ENCODE measurements around the gene DPT. TPM values are rescaled to one million over a fixed set of nuclear protein-coding genes. Genes with fewer than 3 reads are reported as not detected.

DPT gene
- total and polyA plus RNA-seq, 2 of the 4 experiments (the other 2 are of a cell fraction) = not detected

DNA sequence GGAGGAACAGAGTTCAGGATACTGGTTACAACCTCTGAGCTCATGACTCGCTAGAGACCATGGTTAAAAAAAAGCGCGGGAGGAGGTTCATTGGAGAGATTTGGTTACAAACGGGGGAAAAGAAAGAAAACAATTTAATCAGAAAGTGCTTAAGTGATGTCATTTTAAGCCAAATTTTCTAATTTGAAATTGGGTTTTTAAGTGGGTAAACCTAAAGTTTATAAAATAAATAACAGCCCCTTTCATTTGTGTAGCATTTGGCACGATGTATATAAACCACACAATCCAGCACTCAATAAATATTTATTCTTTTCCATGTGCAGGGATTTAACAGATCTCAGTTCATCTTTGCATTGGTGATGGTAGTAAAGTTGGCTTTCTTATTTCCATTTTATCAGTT, 7.0 kb upstream of the DPT start:
- in situ Hi-C loops (cut with MboI; ENCODE audit: low sequenced_read_pairs) = no loop called here
- BruUV-seq (replicated peaks) = no TSS peak
- no CpG with 5 or more reads among the region's 5 CpGs for whole genome bisulfite sequencing, 2 experiments (ENCODE audit: extremely low coverage in 2 of 2, insufficient read length in 1 of 2)
- no peak overlapping the region for H2BK15ac ChIP-seq (ENCODE audit: low read depth, low read length)
- no peak overlapping the region for H3K23ac ChIP-seq (ENCODE audit: low read depth, low read length)
- no peak overlapping the region for H4K8ac ChIP-seq (ENCODE audit: low read depth in 2 of 2, low read length in 2 of 2)
- ATAC-seq (ENCODE audit: low read depth) (no peak), DNase-seq (no peak)
- H4K91ac ChIP-seq (ENCODE audit: insufficient read depth, low read depth, low read length) = no peak overlapping the region
- no peaks in the 10 kb centered on the region for H3K4me1 ChIP-seq (ENCODE audit: control insufficient read depth, insufficient read depth, low read length)
- no peaks in the 10 kb centered on the region for H3K36me3 ChIP-seq (ENCODE audit: control insufficient read depth, insufficient read depth, low read length)
- ChIA-PET POLR2A (ENCODE audit: unreplicated experiment) (no interaction called here), CTCF (no interaction called here)
- H3K27me3 ChIP-seq (ENCODE audit: control insufficient read depth, insufficient read depth, low read length) = no peaks in the 10 kb centered on the region
- H4K5ac ChIP-seq (ENCODE audit: low read depth, low read length) = no peak overlapping the region
- no peak overlapping the region for H2BK20ac ChIP-seq (ENCODE audit: low read depth, low read length)
- H3K27ac ChIP-seq (ENCODE audit: insufficient read depth, low read length) = no peak overlapping the region
- no peak overlapping the region for H2BK5ac ChIP-seq (ENCODE audit: low read depth, low read length, poor library complexity, severe bottlenecking)
- H3K4me2 ChIP-seq (ENCODE audit: low read depth, low read length) = no peak overlapping the region
- H3K4me3 ChIP-seq (ENCODE audit: insufficient read depth, low read depth, low read length) = no peak overlapping the region
- H2AK9ac ChIP-seq (replicated peaks; ENCODE audit: low read depth, low read length, poor library complexity) = no peak overlapping the region
- no peaks in the 10 kb centered on the region for H3K79me1 ChIP-seq (ENCODE audit: low read depth in 1 of 2, low read length in 2 of 2)
- no peaks in the 10 kb centered on the region for H3K9me3 ChIP-seq (ENCODE audit: control insufficient read depth, insufficient read depth, low read length)
- no peak overlapping the region for H3K18ac ChIP-seq (ENCODE audit: low read depth, low read length)
- H3K9ac ChIP-seq (ENCODE audit: low read depth, low read length) = no peak overlapping the region
- TF ChIP-seq, protein P1, sequence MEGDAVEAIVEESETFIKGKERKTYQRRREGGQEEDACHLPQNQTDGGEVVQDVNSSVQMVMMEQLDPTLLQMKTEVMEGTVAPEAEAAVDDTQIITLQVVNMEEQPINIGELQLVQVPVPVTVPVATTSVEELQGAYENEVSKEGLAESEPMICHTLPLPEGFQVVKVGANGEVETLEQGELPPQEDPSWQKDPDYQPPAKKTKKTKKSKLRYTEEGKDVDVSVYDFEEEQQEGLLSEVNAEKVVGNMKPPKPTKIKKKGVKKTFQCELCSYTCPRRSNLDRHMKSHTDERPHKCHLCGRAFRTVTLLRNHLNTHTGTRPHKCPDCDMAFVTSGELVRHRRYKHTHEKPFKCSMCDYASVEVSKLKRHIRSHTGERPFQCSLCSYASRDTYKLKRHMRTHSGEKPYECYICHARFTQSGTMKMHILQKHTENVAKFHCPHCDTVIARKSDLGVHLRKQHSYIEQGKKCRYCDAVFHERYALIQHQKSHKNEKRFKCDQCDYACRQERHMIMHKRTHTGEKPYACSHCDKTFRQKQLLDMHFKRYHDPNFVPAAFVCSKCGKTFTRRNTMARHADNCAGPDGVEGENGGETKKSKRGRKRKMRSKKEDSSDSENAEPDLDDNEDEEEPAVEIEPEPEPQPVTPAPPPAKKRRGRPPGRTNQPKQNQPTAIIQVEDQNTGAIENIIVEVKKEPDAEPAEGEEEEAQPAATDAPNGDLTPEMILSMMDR (conservative IDR thresholded peaks at IDR 0.05; ENCODE audit: low read depth, low read length) = no peak
- TF ChIP-seq RCOR1 (IDR thresholded peaks at IDR 0.05; ENCODE audit: insufficient replicate concordance, low read length) (no peak), CHD1 (IDR thresholded peaks at IDR 0.05; ENCODE audit: low read depth, low read length) (no peak), BHLHE40 (IDR thresholded peaks at IDR 0.05; ENCODE audit: low read depth, low read length) (no peak), MAZ (IDR thresholded peaks at IDR 0.05; ENCODE audit: borderline replicate concordance, low read depth, low read length) (no peak), NFE2L2 (IDR thresholded peaks at IDR 0.05; ENCODE audit: low read depth, low read length) (no peak), MAFK (IDR thresholded peaks at IDR 0.05; ENCODE audit: low read depth, low read length) (no peak), CEBPB (IDR thresholded peaks at IDR 0.05; ENCODE audit: low read depth, low read length) (no peak), FOS (IDR thresholded peaks at IDR 0.05; ENCODE audit: low read depth, low read length) (no peak), RFX5 (IDR thresholded peaks at IDR 0.05; ENCODE audit: low read depth, low read length) (no peak), SMC3 (IDR thresholded peaks at IDR 0.05; ENCODE audit: low read depth, low read length) (no peak), MXI1 (IDR thresholded peaks at IDR 0.05; ENCODE audit: borderline replicate concordance, low read depth, low read length) (no peak), RAD21 (IDR thresholded peaks at IDR 0.05; ENCODE audit: low read length) (no peak), POLR2A (IDR thresholded peaks at IDR 0.05; ENCODE audit: low read depth, low read length) (no peak)
- TF ChIP-seq, protein P2, sequence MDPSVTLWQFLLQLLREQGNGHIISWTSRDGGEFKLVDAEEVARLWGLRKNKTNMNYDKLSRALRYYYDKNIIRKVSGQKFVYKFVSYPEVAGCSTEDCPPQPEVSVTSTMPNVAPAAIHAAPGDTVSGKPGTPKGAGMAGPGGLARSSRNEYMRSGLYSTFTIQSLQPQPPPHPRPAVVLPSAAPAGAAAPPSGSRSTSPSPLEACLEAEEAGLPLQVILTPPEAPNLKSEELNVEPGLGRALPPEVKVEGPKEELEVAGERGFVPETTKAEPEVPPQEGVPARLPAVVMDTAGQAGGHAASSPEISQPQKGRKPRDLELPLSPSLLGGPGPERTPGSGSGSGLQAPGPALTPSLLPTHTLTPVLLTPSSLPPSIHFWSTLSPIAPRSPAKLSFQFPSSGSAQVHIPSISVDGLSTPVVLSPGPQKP (IDR thresholded peaks at IDR 0.05; ENCODE audit: borderline replicate concordance, low read depth, low read length) = no peak
- TF ChIP-seq, protein P3, sequence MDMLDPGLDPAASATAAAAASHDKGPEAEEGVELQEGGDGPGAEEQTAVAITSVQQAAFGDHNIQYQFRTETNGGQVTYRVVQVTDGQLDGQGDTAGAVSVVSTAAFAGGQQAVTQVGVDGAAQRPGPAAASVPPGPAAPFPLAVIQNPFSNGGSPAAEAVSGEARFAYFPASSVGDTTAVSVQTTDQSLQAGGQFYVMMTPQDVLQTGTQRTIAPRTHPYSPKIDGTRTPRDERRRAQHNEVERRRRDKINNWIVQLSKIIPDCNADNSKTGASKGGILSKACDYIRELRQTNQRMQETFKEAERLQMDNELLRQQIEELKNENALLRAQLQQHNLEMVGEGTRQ (IDR thresholded peaks at IDR 0.05; ENCODE audit: low read depth, low read length) = no peak
- intact Hi-C loops (cut with micrococcal nuclease) = no loop called here
- no peak overlapping the region for H2AK5ac ChIP-seq (ENCODE audit: low read depth, low read length)
- no peaks in the 10 kb centered on the region for H4K20me1 ChIP-seq (ENCODE audit: insufficient read depth, low read length)
- dilution Hi-C loops (cut with HindIII; ENCODE audit: low sequenced_read_pairs, unreplicated experiment) = no loop called here
- H3K14ac ChIP-seq (replicated peaks; ENCODE audit: low read depth, low read length) = no peak overlapping the region
- no peak overlapping the region for H3K4ac ChIP-seq (ENCODE audit: low read depth, low read length)
- H2BK120ac ChIP-seq (ENCODE audit: low read depth, low read length) = no peak overlapping the region
- H3K56ac ChIP-seq (ENCODE audit: extremely low read depth, insufficient read depth, low read length) = no peak overlapping the region
- H2AFZ ChIP-seq (replicated peaks; ENCODE audit: low read length, poor library complexity) = no peak overlapping the region
- no peaks in the 10 kb centered on the region for H3K9me1 ChIP-seq (ENCODE audit: insufficient read depth, low read length)
